ENCODE results near the gene ZNF532.

DNA sequence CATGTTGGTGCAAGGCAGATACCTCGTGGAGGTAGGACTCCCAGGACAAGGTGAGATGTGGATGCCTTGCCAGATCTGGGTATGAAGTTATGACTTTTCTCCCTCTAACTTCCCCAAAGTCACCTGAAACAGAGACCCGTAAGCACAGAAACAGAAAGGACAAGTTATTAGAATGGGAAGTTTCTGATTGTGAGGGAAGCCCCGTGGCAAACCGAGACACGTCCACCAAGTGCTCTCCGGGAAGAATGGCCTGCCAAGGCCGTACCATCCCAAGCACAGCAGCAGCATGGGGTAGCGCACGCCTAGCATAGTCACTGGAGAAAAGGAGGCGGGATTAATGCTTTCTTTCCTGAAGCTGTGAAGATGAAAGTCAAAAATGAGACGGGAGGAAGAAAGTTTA, 110.6 kb downstream of the ZNF532 start:
- TF ChIP-seq POLR2A (IDR thresholded peaks at IDR 0.05; ENCODE audit: low read length): no peak
- no peak for TF ChIP-seq GATA1 (IDR thresholded peaks at IDR 0.05; ENCODE audit: low read depth, low read length)

All from erythroblast (primary cell).